Liver (tissue), 9 donors: ENCODE measurements around the gene SLC39A3. TPM values are rescaled to one million over a fixed set of nuclear protein-coding genes. Genes with fewer than 3 reads are reported as not detected.

Source experiments
- DNase-seq: peaks from one replicate; pipeline ENCODE4 v3.0.0-alpha.2; 2017; ENCODE audit warnings: low spot score
- H3K27ac ChIP-seq, 2 donors: one replicate each; pipeline ENCODE4 v1.7.0; 2013; ENCODE audit warnings: inconsistent platforms in 2 of 2, low read length in 2 of 2, control low read depth in 1 of 2, low read depth in 1 of 2, mild to moderate bottlenecking in 1 of 2
- H3K27me3 ChIP-seq, 4 donors: one replicate each; pipeline versions ENCODE4 v1.6.1 to v1.7.0; 2013; ENCODE audit warnings: low read length in 3 of 4, inconsistent platforms in 1 of 4, mild to moderate bottlenecking in 1 of 4, moderate library complexity in 1 of 4; ENCODE audit not compliant: control insufficient read depth in 4 of 4, insufficient read depth in 4 of 4
- H3K36me3 ChIP-seq, 4 donors: one replicate each; pipeline versions ENCODE4 v1.6.1 to v1.7.0; 2013; ENCODE audit warnings: low read length in 3 of 4, mild to moderate bottlenecking in 3 of 4, low read depth in 1 of 4, moderate library complexity in 1 of 4; ENCODE audit not compliant: control insufficient read depth in 4 of 4, insufficient read depth in 3 of 4
- H3K4me1 ChIP-seq, 4 donors: one replicate each; pipeline versions ENCODE4 v1.6.1 to v1.7.0; 2013; ENCODE audit warnings: low read length in 3 of 4, mild to moderate bottlenecking in 3 of 4, moderate library complexity in 1 of 4; ENCODE audit not compliant: control insufficient read depth in 4 of 4, insufficient read depth in 4 of 4
- H3K4me3 ChIP-seq, 3 donors: one replicate each; pipeline versions ENCODE4 v1.6.1 to v1.7.0; 2013; ENCODE audit warnings: low read length in 3 of 3, control low read depth in 1 of 3, low read depth in 1 of 3, mild to moderate bottlenecking in 1 of 3
- H3K9ac ChIP-seq, 2 donors: one replicate each; pipeline ENCODE4 v1.7.0; 2013; ENCODE audit warnings: low read length in 2 of 2, mild to moderate bottlenecking in 2 of 2, moderate library complexity in 2 of 2, control low read depth in 1 of 2, low read depth in 1 of 2
- H3K9me3 ChIP-seq, 4 donors: one replicate each; pipeline versions ENCODE4 v1.6.1 to v1.7.0; 2013; ENCODE audit warnings: low read length in 3 of 4; ENCODE audit not compliant: control insufficient read depth in 4 of 4
- ATF3 ChIP-seq: IDR thresholded peaks from 2 replicates; pipeline ENCODE4 v1.6.1; 2016; ENCODE audit warnings: antibody characterized with exemption
- EGR1 ChIP-seq, 2 donors: IDR thresholded peaks; 2 replicates each; pipeline ENCODE4 v1.6.1; 2016 to 2018; ENCODE audit warnings: antibody characterized with exemption in 2 of 2, low read depth in 2 of 2
- FOXA1 ChIP-seq: IDR thresholded peaks from 2 replicates; pipeline ENCODE4 v1.6.1; 2016; ENCODE audit warnings: antibody characterized with exemption
- FOXA2 ChIP-seq: IDR thresholded peaks from 2 replicates; pipeline ENCODE4 v1.6.1; 2016; ENCODE audit warnings: antibody characterized with exemption
- GABPA ChIP-seq, 2 donors: IDR thresholded peaks in 1 of 2; conservative IDR thresholded peaks in 1 of 2; 2 replicates each; pipeline ENCODE4 v1.6.1; 2016; ENCODE audit warnings: antibody characterized with exemption in 2 of 2, mild to moderate bottlenecking in 1 of 2, moderate library complexity in 1 of 2
- HNF4A ChIP-seq, 2 donors: conservative IDR thresholded peaks; 2 replicates each; pipeline ENCODE4 v1.6.1; 2016; ENCODE audit warnings: antibody characterized with exemption in 2 of 2, mild to moderate bottlenecking in 2 of 2
- HNF4G ChIP-seq: IDR thresholded peaks from 2 replicates; pipeline ENCODE4 v1.6.1; 2016; ENCODE audit warnings: antibody characterized with exemption
- JUND ChIP-seq, 2 donors: IDR thresholded peaks; 2 replicates each; pipeline ENCODE4 v1.6.1; 2016; ENCODE audit warnings: antibody characterized with exemption in 2 of 2
- NR2F2 ChIP-seq: IDR thresholded peaks from 2 replicates; pipeline ENCODE4 v1.6.1; 2016; ENCODE audit warnings: antibody characterized with exemption
- RAD21 ChIP-seq, 2 donors: IDR thresholded peaks; 2 replicates each; pipeline ENCODE4 v1.6.1; 2016; ENCODE audit warnings: antibody characterized with exemption in 2 of 2, mild to moderate bottlenecking in 2 of 2
- REST ChIP-seq: IDR thresholded peaks from 2 replicates; pipeline ENCODE4 v1.6.1; 2016; ENCODE audit warnings: antibody characterized with exemption, mild to moderate bottlenecking
- RXRA ChIP-seq, 2 donors: IDR thresholded peaks; 2 replicates each; pipeline ENCODE4 v1.6.1; 2017 to 2018; ENCODE audit warnings: antibody characterized with exemption in 2 of 2, mild to moderate bottlenecking in 1 of 2
- SP1 ChIP-seq: IDR thresholded peaks from 2 replicates; pipeline ENCODE4 v1.6.1; 2018; ENCODE audit warnings: antibody characterized with exemption, mild to moderate bottlenecking
- TAF1 ChIP-seq: conservative IDR thresholded peaks from 2 replicates; pipeline ENCODE4 v1.6.1; 2016; ENCODE audit warnings: antibody characterized with exemption, mild to moderate bottlenecking
- YY1 ChIP-seq: IDR thresholded peaks from 2 replicates; pipeline ENCODE4 v1.6.1; 2016; ENCODE audit warnings: antibody characterized with exemption, mild to moderate bottlenecking
- WGBS: extraction: QIAGEN DNeasy Blood & Tissue Kit; methylation state at CpG from one replicate; pipeline ENCODE4 v1.1.7; 2013; 5-methylcytosine and 5-hydroxymethylcytosine counted together
- polyA plus RNA-seq, 2 donors: library from polyadenylated mRNA; stranded (reverse) in 1 of 2; unstranded in 1 of 2; fragments of 200-250 nt in 1 of 2; fragments of >200 nt in 1 of 2; fragmentation: Nextera tagmentation in 1 of 2; extraction: Ambion mirVana in 1 of 2; gene quantifications; one replicate each; pipeline versions ENCODE4 v1.2.1 to v1.2.3, GENCODE V29; 2013 to 2015
- total RNA-seq, 2 donors: library from RNA; depleted of rRNA; stranded (reverse); fragments of >200 nt; gene quantifications; one replicate each; pipeline ENCODE4 v1.2.3, GENCODE V29; 2014
- TF ChIP-seq, protein P1 (sequence below): fragments of 150-350 bp; IDR thresholded peaks from 2 replicates; pipeline ENCODE4 v1.5.1; 2017; ENCODE audit warnings: improper control_type of control experiment, low read depth, low read length; ENCODE audit not compliant: missing input control
- TF ChIP-seq, protein P2 (sequence below): IDR thresholded peaks from 2 replicates; pipeline ENCODE4 v1.6.1; 2016; ENCODE audit warnings: antibody characterized with exemption
- TF ChIP-seq, protein P3 (sequence below): IDR thresholded peaks from 2 replicates; pipeline ENCODE4 v1.6.1; 2016; ENCODE audit warnings: antibody characterized with exemption
- donor health status: healthy.
- donor health status: healthy.
- donor health status: healthy.
- donor health status: healthy.
- donor health status: healthy.

The SLC39A3 gene
- total and polyA plus RNA-seq, 4 donors, result 19.8 to 29.0 (median 24.2) TPM

DNA sequence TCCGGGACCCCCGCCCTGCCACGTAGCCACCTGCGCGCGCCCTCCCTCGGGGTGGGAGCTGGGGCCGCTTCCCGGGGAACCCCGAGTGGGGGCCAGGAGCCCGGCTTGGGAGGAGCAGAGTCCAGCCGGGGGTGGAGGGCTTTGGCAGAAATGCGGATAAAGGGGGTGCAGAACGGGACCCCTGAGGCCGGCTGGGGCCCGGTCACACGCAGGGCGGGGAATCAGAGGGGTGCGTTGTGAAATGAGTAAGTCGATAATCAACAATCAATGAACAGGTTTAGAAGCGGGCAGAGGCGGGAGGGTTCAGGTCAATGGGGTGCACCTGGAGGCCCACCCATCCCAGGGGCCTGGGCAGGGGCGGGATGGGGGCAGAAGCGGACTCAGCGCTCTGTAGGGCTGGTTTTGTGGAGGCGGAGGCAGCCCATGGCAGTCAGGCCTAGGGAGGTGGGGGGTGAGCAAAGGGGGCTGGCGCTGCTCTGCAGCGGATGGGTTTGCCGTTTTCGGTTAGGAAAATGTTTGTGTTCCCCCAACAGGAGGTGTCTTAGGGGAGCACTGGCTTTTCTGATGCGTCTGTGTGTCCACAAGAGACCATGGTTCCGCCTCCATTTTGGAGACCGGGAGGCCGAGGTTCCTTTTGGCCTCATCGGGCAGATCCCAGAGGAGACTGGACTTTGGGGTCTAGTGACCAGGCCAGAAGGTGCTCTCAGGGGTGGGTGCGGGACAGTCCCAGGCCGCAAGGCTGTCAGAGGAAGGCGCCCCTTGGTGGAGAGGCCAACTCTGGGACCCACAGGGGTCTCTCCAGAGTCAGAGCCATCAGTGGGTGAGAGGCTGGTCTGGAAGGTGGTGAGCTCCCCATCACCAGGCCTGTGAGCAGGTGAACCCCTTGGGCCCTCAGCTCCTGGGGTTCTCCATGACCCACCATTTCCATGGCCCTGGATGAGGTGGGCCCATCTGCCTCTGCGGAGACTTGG, 18.0 kb downstream of the SLC39A3 start:
- no peak overlapping the region for H3K9ac ChIP-seq
- H3K4me3 ChIP-seq, result peak overlapping the region in 1 of 3 donors; percentile 50
- 31% methylated on average over 39 of the region's 39 CpGs for WGBS
- H3K27ac ChIP-seq, result no peak overlapping the region
- DNase-seq, result no peak
- TF ChIP-seq FOXA1 (no peak), HNF4G (no peak), SP1 (no peak), TAF1 (no peak), ATF3 (no peak), HNF4A (conservative IDR thresholded peaks at IDR 0.05) (no peak), RXRA (IDR thresholded peaks at IDR 0.05) (no peak), GABPA (IDR thresholded peaks at IDR 0.05 in 1 of 2, conservative IDR thresholded peaks at IDR 0.05 in 1 of 2) (no peak), JUND (IDR thresholded peaks at IDR 0.05) (no peak), NR2F2 (no peak), YY1 (no peak), EGR1 (IDR thresholded peaks at IDR 0.05; ENCODE audit: low read depth in 2 of 2) (no peak), RAD21 (IDR thresholded peaks at IDR 0.05) (no peak)
- TF ChIP-seq, protein P1, sequence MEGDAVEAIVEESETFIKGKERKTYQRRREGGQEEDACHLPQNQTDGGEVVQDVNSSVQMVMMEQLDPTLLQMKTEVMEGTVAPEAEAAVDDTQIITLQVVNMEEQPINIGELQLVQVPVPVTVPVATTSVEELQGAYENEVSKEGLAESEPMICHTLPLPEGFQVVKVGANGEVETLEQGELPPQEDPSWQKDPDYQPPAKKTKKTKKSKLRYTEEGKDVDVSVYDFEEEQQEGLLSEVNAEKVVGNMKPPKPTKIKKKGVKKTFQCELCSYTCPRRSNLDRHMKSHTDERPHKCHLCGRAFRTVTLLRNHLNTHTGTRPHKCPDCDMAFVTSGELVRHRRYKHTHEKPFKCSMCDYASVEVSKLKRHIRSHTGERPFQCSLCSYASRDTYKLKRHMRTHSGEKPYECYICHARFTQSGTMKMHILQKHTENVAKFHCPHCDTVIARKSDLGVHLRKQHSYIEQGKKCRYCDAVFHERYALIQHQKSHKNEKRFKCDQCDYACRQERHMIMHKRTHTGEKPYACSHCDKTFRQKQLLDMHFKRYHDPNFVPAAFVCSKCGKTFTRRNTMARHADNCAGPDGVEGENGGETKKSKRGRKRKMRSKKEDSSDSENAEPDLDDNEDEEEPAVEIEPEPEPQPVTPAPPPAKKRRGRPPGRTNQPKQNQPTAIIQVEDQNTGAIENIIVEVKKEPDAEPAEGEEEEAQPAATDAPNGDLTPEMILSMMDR, result no peak
- TF ChIP-seq, protein P2, sequence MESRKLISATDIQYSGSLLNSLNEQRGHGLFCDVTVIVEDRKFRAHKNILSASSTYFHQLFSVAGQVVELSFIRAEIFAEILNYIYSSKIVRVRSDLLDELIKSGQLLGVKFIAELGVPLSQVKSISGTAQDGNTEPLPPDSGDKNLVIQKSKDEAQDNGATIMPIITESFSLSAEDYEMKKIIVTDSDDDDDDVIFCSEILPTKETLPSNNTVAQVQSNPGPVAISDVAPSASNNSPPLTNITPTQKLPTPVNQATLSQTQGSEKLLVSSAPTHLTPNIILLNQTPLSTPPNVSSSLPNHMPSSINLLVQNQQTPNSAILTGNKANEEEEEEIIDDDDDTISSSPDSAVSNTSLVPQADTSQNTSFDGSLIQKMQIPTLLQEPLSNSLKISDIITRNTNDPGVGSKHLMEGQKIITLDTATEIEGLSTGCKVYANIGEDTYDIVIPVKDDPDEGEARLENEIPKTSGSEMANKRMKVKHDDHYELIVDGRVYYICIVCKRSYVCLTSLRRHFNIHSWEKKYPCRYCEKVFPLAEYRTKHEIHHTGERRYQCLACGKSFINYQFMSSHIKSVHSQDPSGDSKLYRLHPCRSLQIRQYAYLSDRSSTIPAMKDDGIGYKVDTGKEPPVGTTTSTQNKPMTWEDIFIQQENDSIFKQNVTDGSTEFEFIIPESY, result no peak
- peaks cover 0 to 8% (median 5%) of the 10 kb centered on the region in 4 donors for H3K4me1 ChIP-seq
- H3K9me3 ChIP-seq, result no peaks in the 10 kb centered on the region
- H3K27me3 ChIP-seq, result peaks cover 0 to 7% (median 3%) of the 10 kb centered on the region in 4 donors
- no peaks in the 10 kb centered on the region for H3K36me3 ChIP-seq

- peaks cover 0 to 1% (median 0%) of the 10 kb centered on the region in 4 donors for H3K9me3 ChIP-seq
- no peak for TF ChIP-seq HNF4A (conservative IDR thresholded peaks at IDR 0.05)
- no peak for TF ChIP-seq REST
- no peak for TF ChIP-seq HNF4G
- TF ChIP-seq, protein P3, sequence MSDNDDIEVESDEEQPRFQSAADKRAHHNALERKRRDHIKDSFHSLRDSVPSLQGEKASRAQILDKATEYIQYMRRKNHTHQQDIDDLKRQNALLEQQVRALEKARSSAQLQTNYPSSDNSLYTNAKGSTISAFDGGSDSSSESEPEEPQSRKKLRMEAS, result no peak
- TF ChIP-seq SP1, result no peak
- no peak for TF ChIP-seq FOXA2
- TF ChIP-seq GABPA (IDR thresholded peaks at IDR 0.05 in 1 of 2, conservative IDR thresholded peaks at IDR 0.05 in 1 of 2), result no peak
- TF ChIP-seq, protein P2, result no peak
- H3K4me1 ChIP-seq, result peaks cover 0 to 8% (median 5%) of the 10 kb centered on the region in 4 donors
- WGBS, result 3% methylated on average over 100 of the region's 100 CpGs
- peak within 1 kb of the TSS in 1 of 3 donors; percentile 50 for H3K4me3 ChIP-seq
- H3K27ac ChIP-seq, result no peak within 1 kb of the TSS
- DNase-seq, result no peak
- peaks cover 0 to 7% (median 3%) of the 10 kb centered on the region in 4 donors for H3K27me3 ChIP-seq
- H3K9ac ChIP-seq, result no peak within 1 kb of the TSS
- H3K36me3 ChIP-seq, result no peaks in the 10 kb centered on the region
Observed at GRCh38 chr19:2720777-2721569, 18.8 kb downstream of the SLC39A3 start, which contains the start of gene DIRAS1. DIRAS1 (minus strand) TSS chr19:2721372; CDS start chr19:2717806, 3,566 bp downstream.
